NCI-H446 (cell line): ENCODE results near the gene ATP11C.
"Not testable (repeated sequence)": the region's sequence is repeated elsewhere in the genome, so short reads cannot be mapped to it uniquely, and the experiment has no call there.

Experiments used
- DNase-seq, 2 experiments: peaks; one replicate each; lab custom pipeline; 2025; lab: John Stamatoyannopoulos, UW

Gene ATP11C

GRCh38 chrX:139924069-139924695, 8.7 kb downstream of the ATP11C start:
- DNase-seq, result peak in 1 of 2 experiments; percentile 26

- not testable (repeated sequence) for DNase-seq
Measured at GRCh38 chrX:139921142-139921541, 11.7 kb downstream of the ATP11C start.

GRCh38 chrX:139920316-139920715, 12.5 kb downstream of the ATP11C start:
- DNase-seq, result no peak

GRCh38 chrX:139914421-139914820, 18.4 kb downstream of the ATP11C start:
- DNase-seq, result no peak

GRCh38 chrX:139909712-139910111, 23.1 kb downstream of the ATP11C start:
- no peak for DNase-seq

- DNase-seq, result no peak
Measured at GRCh38 chrX:139907078-139907477, 25.8 kb downstream of the ATP11C start.

GRCh38 chrX:139905743-139906142, 27.1 kb downstream of the ATP11C start:
- no peak for DNase-seq

GRCh38 chrX:139905051-139905450, 27.8 kb downstream of the ATP11C start:
- DNase-seq, result no peak

GRCh38 chrX:139903210-139903609, 29.6 kb downstream of the ATP11C start:
- DNase-seq, result no peak

GRCh38 chrX:139902559-139902958, 30.3 kb downstream of the ATP11C start:
- no peak for DNase-seq

GRCh38 chrX:139898334-139898733, 34.5 kb downstream of the ATP11C start:
- DNase-seq, result no peak

GRCh38 chrX:139892512-139892911, 40.3 kb downstream of the ATP11C start:
- no peak for DNase-seq

GRCh38 chrX:139890991-139891700, 41.7 kb downstream of the ATP11C start:
- no peak for DNase-seq

- no peak for DNase-seq
Measured at GRCh38 chrX:139889760-139890159, 43.1 kb downstream of the ATP11C start.

- DNase-seq, result no peak
Measured at GRCh38 chrX:139883984-139884383, 48.9 kb downstream of the ATP11C start.

GRCh38 chrX:139882299-139882698, 50.6 kb downstream of the ATP11C start:
- DNase-seq, result no peak

- no peak for DNase-seq
Measured at GRCh38 chrX:139881572-139881971, 51.3 kb downstream of the ATP11C start.

GRCh38 chrX:139881130-139881529, 51.7 kb downstream of the ATP11C start:
- DNase-seq, result no peak

GRCh38 chrX:139877710-139878414, 55.0 kb downstream of the ATP11C start:
- no peak for DNase-seq

- no peak for DNase-seq
Measured at GRCh38 chrX:139875841-139876240, 57.0 kb downstream of the ATP11C start.

- DNase-seq, result no peak
Measured at GRCh38 chrX:139869796-139870195, 63.1 kb downstream of the ATP11C start.

GRCh38 chrX:139864640-139865039, 68.2 kb downstream of the ATP11C start:
- no peak for DNase-seq

GRCh38 chrX:139862208-139862607, 70.6 kb downstream of the ATP11C start:
- DNase-seq, result no peak
